NCI-H524 (cell line): ENCODE measurements around the gene TIMELESS.
"Not testable (repeated sequence)": the region's sequence is repeated elsewhere in the genome, so short reads cannot be mapped to it uniquely, and the experiment has no call there.

ENCODE experiments used
- DNase-seq, 2 experiments: peaks; one replicate each; lab custom pipeline; 2025; lab: John Stamatoyannopoulos, UW

Gene TIMELESS

GRCh38 chr12:56404227-56404626, 45.0 kb downstream of the TIMELESS start:
- DNase-seq: not testable (repeated sequence)

GRCh38 chr12:56401612-56402011, 47.6 kb downstream of the TIMELESS start:
- not testable (repeated sequence) for DNase-seq

- DNase-seq: not testable (repeated sequence)
These were observed 48.1 kb downstream of the TIMELESS start for GRCh38 chr12:56401125-56401524.

GRCh38 chr12:56399466-56399865, 49.8 kb downstream of the TIMELESS start:
- DNase-seq: not testable (repeated sequence)

- DNase-seq: no peak
These were observed 50.9 kb downstream of the TIMELESS start for GRCh38 chr12:56398324-56398723.

GRCh38 chr12:56392331-56392730, 56.9 kb downstream of the TIMELESS start:
- no peak for DNase-seq

- no peak for DNase-seq
These were observed 57.5 kb downstream of the TIMELESS start for GRCh38 chr12:56391721-56392120.

GRCh38 chr12:56389412-56389811, 59.8 kb downstream of the TIMELESS start:
- DNase-seq: no peak

- no peak for DNase-seq
These were observed 62.0 kb downstream of the TIMELESS start for GRCh38 chr12:56387152-56387736.

- DNase-seq: no peak
These were observed 63.4 kb downstream of the TIMELESS start for GRCh38 chr12:56385873-56386272.

- DNase-seq: no peak
These were observed 66.6 kb downstream of the TIMELESS start for GRCh38 chr12:56382611-56383010.

GRCh38 chr12:56377989-56378316, 71.3 kb downstream of the TIMELESS start:
- DNase-seq: no peak

GRCh38 chr12:56377310-56377988, 71.8 kb downstream of the TIMELESS start:
- no peak for DNase-seq

GRCh38 chr12:56375598-56376434, 73.4 kb downstream of the TIMELESS start:
- DNase-seq: no peak

- DNase-seq: no peak
These were observed 74.3 kb downstream of the TIMELESS start for GRCh38 chr12:56374726-56375597.

- no peak for DNase-seq
These were observed 75.7 kb downstream of the TIMELESS start for GRCh38 chr12:56373515-56373914.

GRCh38 chr12:56366948-56367347, 82.3 kb downstream of the TIMELESS start:
- DNase-seq: no peak
